Stimulated activated CD8-positive, alpha-beta memory T cell treated with anti-CD3 and anti-CD28 coated beads, Interleukin-12 subunit alpha, Interleukin-12 subunit beta, amount 100 ng/mL, for 1 hour (primary cell): ENCODE data around the gene SLC48A1.

Experiments
- DNase-seq: peaks from one replicate; pipeline ENCODE4 v3.0.0-alpha.2; 2020; ENCODE audit warnings: low read depth

The SLC48A1 gene

GRCh38 chr12:47828008-47828975, 55.3 kb downstream of the SLC48A1 start:
- no peak for DNase-seq

DNA sequence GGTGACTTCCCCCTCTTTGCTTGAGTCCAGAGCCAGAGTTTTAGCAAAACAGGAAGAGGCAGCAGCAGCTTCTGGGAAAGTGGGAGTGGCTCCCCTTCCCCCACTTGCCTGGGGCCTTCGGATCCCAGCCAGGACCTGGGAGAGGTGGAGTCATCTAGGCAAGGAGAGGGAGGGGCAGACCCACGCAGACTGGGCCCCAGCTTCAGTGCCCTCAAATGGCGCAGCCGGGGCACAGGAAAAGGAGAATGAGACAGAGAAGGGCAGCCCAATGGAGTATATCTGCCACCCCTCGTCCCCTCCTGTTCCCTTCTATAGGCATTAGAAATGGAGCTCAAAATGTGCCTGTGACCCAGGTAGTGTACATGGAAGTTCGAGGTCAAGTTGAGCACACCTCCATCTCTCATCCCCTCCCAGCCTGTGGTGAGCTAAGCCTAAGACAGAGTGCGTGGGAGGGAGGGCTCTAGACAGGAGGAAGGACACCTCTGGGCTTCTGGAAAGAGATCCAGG, 56.0 kb downstream of the SLC48A1 start:
- DNase-seq: no peak

DNA sequence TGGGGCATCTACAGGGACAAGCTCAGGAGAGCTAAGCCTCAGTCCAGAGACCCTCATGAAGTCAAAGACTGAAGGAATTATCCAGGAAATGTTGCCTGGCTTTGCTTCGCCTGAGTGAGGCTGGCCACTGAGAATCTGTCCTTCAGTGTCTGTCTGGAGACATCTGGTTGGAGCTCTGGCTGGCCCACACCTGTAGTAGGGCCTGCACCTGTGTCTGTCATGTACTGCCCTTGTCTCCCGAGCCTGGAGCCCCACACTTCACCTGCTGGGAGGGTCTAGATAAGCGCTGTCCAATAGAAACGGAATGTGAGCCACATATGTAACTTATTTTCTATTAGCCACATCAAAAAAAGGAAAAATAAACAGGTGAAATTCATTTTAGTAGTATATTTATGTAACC, 56.5 kb downstream of the SLC48A1 start:
- no peak for DNase-seq
